ENCODE data around the gene PRKD2.

The PRKD2 gene

DNA sequence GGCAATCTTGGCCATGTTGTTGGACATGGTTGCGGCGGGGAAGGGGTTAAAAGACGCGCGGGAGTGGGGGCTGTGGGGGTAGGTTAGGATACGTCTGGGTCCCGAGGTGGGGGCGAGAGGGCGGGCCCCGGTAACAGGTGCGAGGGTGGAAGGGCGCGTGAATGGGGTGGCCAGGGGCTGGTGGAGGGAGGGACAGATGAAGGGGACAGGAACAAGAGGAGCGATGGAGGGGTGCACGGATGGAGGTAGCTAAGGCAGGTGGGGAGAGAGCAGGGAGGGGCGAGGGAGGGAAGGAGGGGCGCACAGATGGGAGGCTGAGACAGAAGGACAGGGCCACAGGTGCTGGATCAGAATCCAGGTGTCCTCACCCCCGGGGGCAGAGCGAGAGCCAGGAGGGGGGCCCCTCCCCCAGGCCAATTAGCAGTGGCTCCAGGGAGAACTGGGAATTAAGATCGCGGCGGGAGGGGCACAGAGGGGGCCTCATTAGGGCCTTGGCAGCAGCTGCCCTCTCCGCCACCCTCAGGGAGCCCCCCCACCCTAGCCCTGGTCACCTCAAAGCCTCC is 82.2 kb downstream of the PRKD2 start (continued):
- TF ChIP-seq KLF8 (tag by site-specific recombination; IDR thresholded peaks at IDR 0.05) (peak; percentile 50; the same call in 1 of the 2 replicates), ZNF138 (tag by site-specific recombination; IDR thresholded peaks at IDR 0.05; ENCODE audit: borderline replicate concordance) (no peak), ZNF239 (tag by site-specific recombination; IDR thresholded peaks at IDR 0.05) (no peak), ZNF214 (tag by site-specific recombination; IDR thresholded peaks at IDR 0.05; ENCODE audit: borderline replicate concordance) (no peak), KLF1 (tag by site-specific recombination; IDR thresholded peaks at IDR 0.05) (peak; percentile 18; the same call in 1 of the 2 replicates), ZNF24 (tag by site-specific recombination; IDR thresholded peaks at IDR 0.05) (0 out of 2 replicates have a peak, but pooled peaks have one; percentile 18), EGR2 (tag by site-specific recombination; IDR thresholded peaks at IDR 0.05; ENCODE audit: low read depth) (peak; percentile 64), ZNF248 (tag by site-specific recombination; IDR thresholded peaks at IDR 0.05) (peak; percentile 52; the same call in 1 of the 2 replicates), BCL11B (tag by site-specific recombination; IDR thresholded peaks at IDR 0.05; ENCODE audit: low read depth) (0 out of 2 replicates have a peak, but pooled peaks have one; percentile 32), SCRT2 (tag by site-specific recombination; IDR thresholded peaks at IDR 0.05) (peak; percentile 89), ZNF335 (tag by site-specific recombination; conservative IDR thresholded peaks at IDR 0.05) (peak; percentile 73), ZNF366 (tag by site-specific recombination; conservative IDR thresholded peaks at IDR 0.05) (peak; percentile 87), YY2 (tag by site-specific recombination; IDR thresholded peaks at IDR 0.05) (0 out of 2 replicates have a peak, but pooled peaks have one; percentile 46), ZSCAN23 (tag by site-specific recombination; IDR thresholded peaks at IDR 0.05) (0 out of 2 replicates have a peak, but pooled peaks have one; percentile 43), ZNF175 (tag by site-specific recombination; IDR thresholded peaks at IDR 0.05) (no peak)
- TF ChIP-seq, protein P1, sequence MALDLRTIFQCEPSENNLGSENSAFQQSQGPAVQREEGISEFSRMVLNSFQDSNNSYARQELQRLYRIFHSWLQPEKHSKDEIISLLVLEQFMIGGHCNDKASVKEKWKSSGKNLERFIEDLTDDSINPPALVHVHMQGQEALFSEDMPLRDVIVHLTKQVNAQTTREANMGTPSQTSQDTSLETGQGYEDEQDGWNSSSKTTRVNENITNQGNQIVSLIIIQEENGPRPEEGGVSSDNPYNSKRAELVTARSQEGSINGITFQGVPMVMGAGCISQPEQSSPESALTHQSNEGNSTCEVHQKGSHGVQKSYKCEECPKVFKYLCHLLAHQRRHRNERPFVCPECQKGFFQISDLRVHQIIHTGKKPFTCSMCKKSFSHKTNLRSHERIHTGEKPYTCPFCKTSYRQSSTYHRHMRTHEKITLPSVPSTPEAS (tag by site-specific recombination; IDR thresholded peaks at IDR 0.05): 0 out of 2 replicates have a peak, but pooled peaks have one; percentile 13
- TF ChIP-seq, protein P2, sequence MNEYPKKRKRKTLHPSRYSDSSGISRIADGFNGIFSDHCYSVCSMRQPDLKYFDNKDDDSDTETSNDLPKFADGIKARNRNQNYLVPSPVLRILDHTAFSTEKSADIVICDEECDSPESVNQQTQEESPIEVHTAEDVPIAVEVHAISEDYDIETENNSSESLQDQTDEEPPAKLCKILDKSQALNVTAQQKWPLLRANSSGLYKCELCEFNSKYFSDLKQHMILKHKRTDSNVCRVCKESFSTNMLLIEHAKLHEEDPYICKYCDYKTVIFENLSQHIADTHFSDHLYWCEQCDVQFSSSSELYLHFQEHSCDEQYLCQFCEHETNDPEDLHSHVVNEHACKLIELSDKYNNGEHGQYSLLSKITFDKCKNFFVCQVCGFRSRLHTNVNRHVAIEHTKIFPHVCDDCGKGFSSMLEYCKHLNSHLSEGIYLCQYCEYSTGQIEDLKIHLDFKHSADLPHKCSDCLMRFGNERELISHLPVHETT (tag by site-specific recombination; IDR thresholded peaks at IDR 0.05): no peak
- TF ChIP-seq, protein P3, sequence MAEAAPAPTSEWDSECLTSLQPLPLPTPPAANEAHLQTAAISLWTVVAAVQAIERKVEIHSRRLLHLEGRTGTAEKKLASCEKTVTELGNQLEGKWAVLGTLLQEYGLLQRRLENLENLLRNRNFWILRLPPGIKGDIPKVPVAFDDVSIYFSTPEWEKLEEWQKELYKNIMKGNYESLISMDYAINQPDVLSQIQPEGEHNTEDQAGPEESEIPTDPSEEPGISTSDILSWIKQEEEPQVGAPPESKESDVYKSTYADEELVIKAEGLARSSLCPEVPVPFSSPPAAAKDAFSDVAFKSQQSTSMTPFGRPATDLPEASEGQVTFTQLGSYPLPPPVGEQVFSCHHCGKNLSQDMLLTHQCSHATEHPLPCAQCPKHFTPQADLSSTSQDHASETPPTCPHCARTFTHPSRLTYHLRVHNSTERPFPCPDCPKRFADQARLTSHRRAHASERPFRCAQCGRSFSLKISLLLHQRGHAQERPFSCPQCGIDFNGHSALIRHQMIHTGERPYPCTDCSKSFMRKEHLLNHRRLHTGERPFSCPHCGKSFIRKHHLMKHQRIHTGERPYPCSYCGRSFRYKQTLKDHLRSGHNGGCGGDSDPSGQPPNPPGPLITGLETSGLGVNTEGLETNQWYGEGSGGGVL (tag by site-specific recombination; IDR thresholded peaks at IDR 0.05): peak; percentile 94

- POLR2A ChIA-PET: no interaction called here
- peak overlapping the region; percentile 33 for H3K4me3 ChIP-seq (ENCODE audit: low read depth, low read length)
- peak; percentile 86 for TF ChIP-seq ZXDB (tag by site-specific recombination; IDR thresholded peaks at IDR 0.05)
- TF ChIP-seq ZNF585B (tag by site-specific recombination; IDR thresholded peaks at IDR 0.05): no peak
- TF ChIP-seq ZFP37 (tag by site-specific recombination; IDR thresholded peaks at IDR 0.05): no peak
- TF ChIP-seq MEIS1 (CRISPR knock-in tag; IDR thresholded peaks at IDR 0.05; ENCODE audit: borderline replicate concordance): no peak
- TF ChIP-seq IKZF3 (tag by site-specific recombination; IDR thresholded peaks at IDR 0.05): no peak
- TF ChIP-seq ZNF112 (tag by site-specific recombination; IDR thresholded peaks at IDR 0.05): no peak
- TF ChIP-seq YY2 (tag by site-specific recombination; IDR thresholded peaks at IDR 0.05): no peak
- no peak for TF ChIP-seq ZNF16 (tag by site-specific recombination; IDR thresholded peaks at IDR 0.05; ENCODE audit: low read depth)
- TF ChIP-seq ZBTB49 (tag by site-specific recombination; IDR thresholded peaks at IDR 0.05; ENCODE audit: low read depth): no peak
- TF ChIP-seq ZNF837 (tag by site-specific recombination; IDR thresholded peaks at IDR 0.05): no peak
- TF ChIP-seq ZNF521 (tag by site-specific recombination; IDR thresholded peaks at IDR 0.05): no peak
- TF ChIP-seq ZEB2 (tag by site-specific recombination; IDR thresholded peaks at IDR 0.05): no peak
- TF ChIP-seq ZNF510 (tag by site-specific recombination; IDR thresholded peaks at IDR 0.05; ENCODE audit: insufficient replicate concordance): no peak
Observed at GRCh38 chr19:46634045-46634655, 82.8 kb downstream of the PRKD2 start.

More at GRCh38 chr19:46634045-46634655, 82.8 kb downstream of the PRKD2 start:
- H3K36me3 ChIP-seq (ENCODE audit: control insufficient read depth in 2 of 2, insufficient read depth in 1 of 2, low read length in 2 of 2): no peaks in the 10 kb centered on the region
- H3K4me1 ChIP-seq (ENCODE audit: control insufficient read depth, insufficient read depth, low read length): peaks cover 3% of the 10 kb centered on the region; the same call in 1 of the 2 replicates
- CTCF ChIA-PET: interaction anchor here (1.1 to 6.9 kb wide), 3 partner anchors 13 to 28 kb away, joined by 6 to 95 read pairs (median 45); partner anchors contain the start of gene DACT3
- H3K27ac ChIP-seq (ENCODE audit: extremely low read depth, low read depth, low read length): no peak overlapping the region
- H3K9me3 ChIP-seq (ENCODE audit: control insufficient read depth, insufficient read depth, low read depth, low read length): no peaks in the 10 kb centered on the region
